Activated naive CD8-positive, alpha-beta T cell treated with anti-CD3 and anti-CD28 coated beads, Interleukin-2, amount 10 ng/mL, durations not matched to agents 7 days and 5 days (primary cell): ENCODE measurements around the gene NKX2-2. TPM values are rescaled to one million over a fixed set of nuclear protein-coding genes. Genes with fewer than 3 reads are reported as not detected.

Source experiments
- ATAC-seq: fragments of 150-1000 bp; cut with Tn5 transposase; one replicate; pipeline ENCODE4 v1.10.0; 2021; ENCODE audit warnings: low read depth, moderate library complexity
- POLR2A ChIA-PET: fragments of 350-600 bp; sonication (Branson Sonifier 250); formaldehyde crosslinking; loops from one replicate; lab custom pipeline; 2021; ENCODE audit warnings: antibody characterized with exemption; lab: Charles Lee
- DNase-seq: peaks from one replicate; pipeline ENCODE4 v3.0.0; 2021
- H3K27ac Mint-ChIP-seq: one replicate; pipeline ENCODE4 v1.8.0; 2022; ENCODE audit warnings: mild to moderate bottlenecking, mixed read lengths
- H3K27me3 Mint-ChIP-seq: one replicate; pipeline ENCODE4 v1.8.0; 2022; ENCODE audit warnings: mild to moderate bottlenecking, moderate library complexity, mixed read lengths
- H3K36me3 Mint-ChIP-seq: one replicate; pipeline ENCODE4 v1.8.0; 2021; ENCODE audit warnings: mild to moderate bottlenecking, mixed read lengths
- H3K4me1 Mint-ChIP-seq: one replicate; pipeline ENCODE4 v1.8.0; 2021; ENCODE audit warnings: mixed read lengths
- H3K4me3 Mint-ChIP-seq: one replicate; pipeline ENCODE4 v1.8.0; 2022; ENCODE audit warnings: mild to moderate bottlenecking, moderate library complexity, mixed read lengths
- H3K9me3 Mint-ChIP-seq: one replicate; pipeline ENCODE4 v1.8.0; 2021; ENCODE audit warnings: mixed read lengths
- total RNA-seq, 2 experiments: library from RNA; stranded (reverse); gene quantifications; one replicate each; pipeline ENCODE4 v1.2.3, GENCODE V29; 2021

Gene NKX2-2
- total RNA-seq, 2 experiments from 2014 or later, result not detected

- Mint-ChIP-seq H3K4me1 (no peaks in the 10 kb centered on the region), H3K4me3 (no peak overlapping the region), H3K27ac (no peak overlapping the region), H3K36me3 (no peaks in the 10 kb centered on the region), H3K27me3 (peaks cover 11% of the 10 kb centered on the region), H3K9me3 (no peaks in the 10 kb centered on the region)
- no peak for ATAC-seq
- no peak for DNase-seq
- POLR2A ChIA-PET, result no interaction called here
Measured at GRCh38 chr20:21534453-21534852, 20.6 kb upstream of the NKX2-2 start.

- Mint-ChIP-seq H3K27me3 (peaks cover 38% of the 10 kb centered on the region), H3K36me3 (no peaks in the 10 kb centered on the region), H3K4me3 (no peak overlapping the region), H3K9me3 (no peaks in the 10 kb centered on the region), H3K4me1 (no peaks in the 10 kb centered on the region), H3K27ac (no peak overlapping the region)
- DNase-seq (no peak), ATAC-seq (no peak)
- POLR2A ChIA-PET, result no interaction called here
Measured at GRCh38 chr20:21529863-21530262, 16.0 kb upstream of the NKX2-2 start.

- Mint-ChIP-seq H3K27ac (no peak overlapping the region), H3K4me3 (no peak overlapping the region), H3K27me3 (peaks cover 47% of the 10 kb centered on the region), H3K9me3 (no peaks in the 10 kb centered on the region), H3K36me3 (no peaks in the 10 kb centered on the region), H3K4me1 (no peaks in the 10 kb centered on the region)
- POLR2A ChIA-PET, result no interaction called here
- DNase-seq, result no peak
- no peak for ATAC-seq
Measured at GRCh38 chr20:21528870-21529269, 15.0 kb upstream of the NKX2-2 start.

GRCh38 chr20:21527908-21528307 is 14.0 kb upstream of the NKX2-2 start:
- no peaks in the 10 kb centered on the region for H3K36me3 Mint-ChIP-seq
- POLR2A ChIA-PET, result no interaction called here
- peaks cover 52% of the 10 kb centered on the region for H3K27me3 Mint-ChIP-seq
- H3K27ac Mint-ChIP-seq, result no peak overlapping the region
- no peak overlapping the region for H3K4me3 Mint-ChIP-seq
- H3K9me3 Mint-ChIP-seq, result no peaks in the 10 kb centered on the region
- DNase-seq, result no peak
- no peak for ATAC-seq
- H3K4me1 Mint-ChIP-seq, result peaks cover 3% of the 10 kb centered on the region

- Mint-ChIP-seq H3K27ac (no peak overlapping the region), H3K27me3 (peaks cover 50% of the 10 kb centered on the region), H3K36me3 (no peaks in the 10 kb centered on the region), H3K9me3 (no peaks in the 10 kb centered on the region), H3K4me1 (peaks cover 3% of the 10 kb centered on the region), H3K4me3 (no peak overlapping the region)
- POLR2A ChIA-PET, result no interaction called here
- ATAC-seq (no peak), DNase-seq (no peak)
Measured at GRCh38 chr20:21526776-21527175, 12.9 kb upstream of the NKX2-2 start.

GRCh38 chr20:21523895-21524294 is 10.0 kb upstream of the NKX2-2 start:
- peaks cover 73% of the 10 kb centered on the region for H3K27me3 Mint-ChIP-seq
- no peak overlapping the region for H3K4me3 Mint-ChIP-seq
- H3K4me1 Mint-ChIP-seq, result peaks cover 9% of the 10 kb centered on the region
- ATAC-seq, result no peak
- no peaks in the 10 kb centered on the region for H3K9me3 Mint-ChIP-seq
- DNase-seq, result no peak
- no peaks in the 10 kb centered on the region for H3K36me3 Mint-ChIP-seq
- H3K27ac Mint-ChIP-seq, result peak overlapping the region; percentile 30
- POLR2A ChIA-PET, result no interaction called here

GRCh38 chr20:21523281-21523868 is 9.5 kb upstream of the NKX2-2 start:
- no peak for ATAC-seq
- peak overlapping the region; percentile 64 for H3K27ac Mint-ChIP-seq
- no peaks in the 10 kb centered on the region for H3K36me3 Mint-ChIP-seq
- no peaks in the 10 kb centered on the region for H3K9me3 Mint-ChIP-seq
- H3K27me3 Mint-ChIP-seq, result peaks cover 78% of the 10 kb centered on the region
- H3K4me1 Mint-ChIP-seq, result peaks cover 9% of the 10 kb centered on the region
- POLR2A ChIA-PET, result no interaction called here
- H3K4me3 Mint-ChIP-seq, result peak overlapping the region; percentile 44
- no peak for DNase-seq

GRCh38 chr20:21522481-21523280 is 8.8 kb upstream of the NKX2-2 start:
- Mint-ChIP-seq H3K27me3 (peaks cover 84% of the 10 kb centered on the region), H3K36me3 (no peaks in the 10 kb centered on the region), H3K4me3 (peak overlapping the region; percentile 44), H3K4me1 (peaks cover 12% of the 10 kb centered on the region), H3K9me3 (no peaks in the 10 kb centered on the region), H3K27ac (peak overlapping the region; percentile 64)
- no peak for ATAC-seq
- POLR2A ChIA-PET, result no interaction called here
- peak; percentile 42 for DNase-seq

GRCh38 chr20:21521596-21522480 is 8.0 kb upstream of the NKX2-2 start:
- Mint-ChIP-seq H3K27me3 (peaks cover 86% of the 10 kb centered on the region), H3K27ac (peak overlapping the region; percentile 78), H3K9me3 (no peaks in the 10 kb centered on the region), H3K4me1 (peaks cover 12% of the 10 kb centered on the region), H3K4me3 (peak overlapping the region; percentile 37), H3K36me3 (no peaks in the 10 kb centered on the region)
- ATAC-seq, result no peak
- POLR2A ChIA-PET, result no interaction called here
- DNase-seq, result peak; percentile 36

- peak overlapping the region; percentile 78 for H3K27ac Mint-ChIP-seq
- H3K4me1 Mint-ChIP-seq, result peaks cover 12% of the 10 kb centered on the region
- peaks cover 1% of the 10 kb centered on the region for H3K36me3 Mint-ChIP-seq
- DNase-seq, result peak; percentile 38
- peaks cover 86% of the 10 kb centered on the region for H3K27me3 Mint-ChIP-seq
- POLR2A ChIA-PET, result no interaction called here
- ATAC-seq, result no peak
- peak overlapping the region; percentile 39 for H3K4me3 Mint-ChIP-seq
- no peaks in the 10 kb centered on the region for H3K9me3 Mint-ChIP-seq
Measured at GRCh38 chr20:21520702-21521595, 7.1 kb upstream of the NKX2-2 start.

GRCh38 chr20:21519136-21519584 is 5.3 kb upstream of the NKX2-2 start:
- Mint-ChIP-seq H3K9me3 (no peaks in the 10 kb centered on the region), H3K27ac (no peak overlapping the region), H3K36me3 (peaks cover 1% of the 10 kb centered on the region), H3K27me3 (peaks cover 79% of the 10 kb centered on the region), H3K4me1 (peaks cover 13% of the 10 kb centered on the region), H3K4me3 (no peak overlapping the region)
- ATAC-seq, result no peak
- POLR2A ChIA-PET, result no interaction called here
- DNase-seq, result no peak

GRCh38 chr20:21518292-21518991 is 4.6 kb upstream of the NKX2-2 start:
- Mint-ChIP-seq H3K27me3 (peaks cover 77% of the 10 kb centered on the region), H3K9me3 (no peaks in the 10 kb centered on the region), H3K4me3 (no peak overlapping the region), H3K4me1 (peaks cover 13% of the 10 kb centered on the region), H3K36me3 (peaks cover 1% of the 10 kb centered on the region), H3K27ac (no peak overlapping the region)
- DNase-seq (no peak), ATAC-seq (no peak)
- POLR2A ChIA-PET, result no interaction called here
